ENCODE measurements around the gene TWF2.

Gene TWF2

DNA sequence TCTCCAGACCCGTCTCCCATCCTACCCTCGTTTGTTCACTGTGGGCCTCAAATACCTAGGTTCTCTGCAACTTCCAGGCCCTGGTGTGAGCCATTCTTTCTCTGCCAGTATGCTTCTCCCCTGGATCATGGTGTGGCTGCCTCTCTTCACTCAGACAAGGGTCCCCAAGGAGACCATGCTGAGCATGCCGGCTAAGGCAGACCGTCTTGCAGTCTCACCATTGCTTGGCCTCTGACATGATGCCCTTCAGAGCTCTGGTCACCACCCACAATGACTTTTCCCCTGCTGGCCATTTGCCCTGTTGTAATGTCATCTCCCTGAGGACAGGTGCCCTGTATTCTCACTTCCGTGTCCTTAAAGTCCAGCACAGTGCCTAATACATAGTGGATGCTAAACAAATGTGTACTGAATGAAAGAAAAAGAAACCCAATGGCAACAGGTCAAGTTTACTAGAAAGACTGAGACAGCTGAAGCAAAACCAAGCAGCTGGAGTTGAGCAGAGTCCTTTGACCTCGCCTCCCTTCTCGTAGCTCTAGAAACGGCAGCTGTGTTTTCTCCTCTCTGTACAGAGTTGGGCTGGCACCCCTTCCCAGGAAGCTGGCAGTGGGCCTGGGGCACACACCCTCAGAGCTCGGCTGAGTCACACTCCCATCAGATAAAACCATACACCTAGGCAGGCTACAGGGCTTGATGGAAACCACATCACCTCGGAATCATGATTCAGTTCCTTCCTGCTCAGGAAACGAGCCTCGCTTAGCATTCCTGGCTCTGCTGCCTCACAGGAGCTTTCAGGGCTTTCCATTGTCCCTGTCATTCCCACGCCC, 22.2 kb downstream of the TWF2 start:
- no peak overlapping the region for H3K4me3 Mint-ChIP-seq
- H3K9me3 Mint-ChIP-seq = no peaks in the 10 kb centered on the region
- H3K27me3 Mint-ChIP-seq (ENCODE audit: low read depth, poor library complexity) = peaks cover 2% of the 10 kb centered on the region
- DNase-seq = no peak
- TF ChIP-seq, protein P1, sequence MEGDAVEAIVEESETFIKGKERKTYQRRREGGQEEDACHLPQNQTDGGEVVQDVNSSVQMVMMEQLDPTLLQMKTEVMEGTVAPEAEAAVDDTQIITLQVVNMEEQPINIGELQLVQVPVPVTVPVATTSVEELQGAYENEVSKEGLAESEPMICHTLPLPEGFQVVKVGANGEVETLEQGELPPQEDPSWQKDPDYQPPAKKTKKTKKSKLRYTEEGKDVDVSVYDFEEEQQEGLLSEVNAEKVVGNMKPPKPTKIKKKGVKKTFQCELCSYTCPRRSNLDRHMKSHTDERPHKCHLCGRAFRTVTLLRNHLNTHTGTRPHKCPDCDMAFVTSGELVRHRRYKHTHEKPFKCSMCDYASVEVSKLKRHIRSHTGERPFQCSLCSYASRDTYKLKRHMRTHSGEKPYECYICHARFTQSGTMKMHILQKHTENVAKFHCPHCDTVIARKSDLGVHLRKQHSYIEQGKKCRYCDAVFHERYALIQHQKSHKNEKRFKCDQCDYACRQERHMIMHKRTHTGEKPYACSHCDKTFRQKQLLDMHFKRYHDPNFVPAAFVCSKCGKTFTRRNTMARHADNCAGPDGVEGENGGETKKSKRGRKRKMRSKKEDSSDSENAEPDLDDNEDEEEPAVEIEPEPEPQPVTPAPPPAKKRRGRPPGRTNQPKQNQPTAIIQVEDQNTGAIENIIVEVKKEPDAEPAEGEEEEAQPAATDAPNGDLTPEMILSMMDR (IDR thresholded peaks at IDR 0.05) = no peak
- H3K4me1 Mint-ChIP-seq = peaks cover 31% of the 10 kb centered on the region
- H3K36me3 Mint-ChIP-seq (ENCODE audit: low read depth) = peaks cover 40% of the 10 kb centered on the region
- peak overlapping the region; percentile 52 for H3K27ac Mint-ChIP-seq

DNA sequence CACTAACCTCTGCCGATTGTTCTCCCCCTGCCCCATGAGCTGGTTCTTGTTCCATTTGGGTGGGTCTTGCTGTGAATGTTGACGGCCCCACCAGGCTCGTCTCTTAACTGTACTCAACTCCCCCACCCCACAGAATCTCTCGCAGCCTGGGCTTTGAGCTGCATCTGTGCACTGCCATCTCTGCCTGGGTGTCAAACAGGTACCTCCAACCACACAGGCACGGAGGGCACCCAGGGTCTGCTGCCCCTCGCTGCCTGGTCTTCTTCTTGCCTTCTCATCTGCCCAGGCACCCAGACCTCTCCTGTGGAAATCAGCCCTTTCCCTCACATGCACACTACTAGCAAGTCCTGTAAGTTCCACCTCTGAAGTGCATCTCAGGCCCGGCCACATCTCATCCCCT, 23.6 kb downstream of the TWF2 start:
- Mint-ChIP-seq H3K27ac (peak overlapping the region; percentile 37), H3K9me3 (no peaks in the 10 kb centered on the region), H3K27me3 (ENCODE audit: low read depth, poor library complexity) (peaks cover 2% of the 10 kb centered on the region), H3K4me1 (peaks cover 27% of the 10 kb centered on the region), H3K36me3 (ENCODE audit: low read depth) (peaks cover 51% of the 10 kb centered on the region), H3K4me3 (no peak overlapping the region)
- TF ChIP-seq, protein P1 (IDR thresholded peaks at IDR 0.05) = no peak
- DNase-seq = no peak

DNA sequence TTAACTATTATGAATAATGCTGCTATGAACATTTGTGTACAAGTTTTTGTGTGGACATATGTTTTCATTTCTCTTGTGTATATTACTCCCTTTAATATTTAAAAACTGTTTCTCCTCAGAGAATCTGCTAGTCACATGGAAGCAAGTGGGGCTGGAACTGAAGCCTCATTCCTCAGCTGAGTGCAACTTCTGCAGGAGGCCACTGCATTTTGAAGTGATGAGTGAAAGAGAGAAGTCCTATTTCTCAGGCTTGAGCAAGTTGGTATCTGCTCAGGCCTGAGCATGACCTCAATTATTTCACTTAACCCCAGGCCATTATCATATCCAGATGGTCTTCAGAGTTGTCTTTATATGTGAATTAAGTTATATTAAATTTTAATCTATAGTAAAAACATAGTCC, 25.1 kb downstream of the TWF2 start:
- Mint-ChIP-seq H3K4me1 (peaks cover 19% of the 10 kb centered on the region), H3K4me3 (no peak overlapping the region), H3K9me3 (no peaks in the 10 kb centered on the region), H3K27me3 (ENCODE audit: low read depth, poor library complexity) (peaks cover 2% of the 10 kb centered on the region), H3K27ac (no peak overlapping the region), H3K36me3 (ENCODE audit: low read depth) (peaks cover 65% of the 10 kb centered on the region)
- no peak for DNase-seq
- TF ChIP-seq, protein P1 (IDR thresholded peaks at IDR 0.05) = no peak

DNA sequence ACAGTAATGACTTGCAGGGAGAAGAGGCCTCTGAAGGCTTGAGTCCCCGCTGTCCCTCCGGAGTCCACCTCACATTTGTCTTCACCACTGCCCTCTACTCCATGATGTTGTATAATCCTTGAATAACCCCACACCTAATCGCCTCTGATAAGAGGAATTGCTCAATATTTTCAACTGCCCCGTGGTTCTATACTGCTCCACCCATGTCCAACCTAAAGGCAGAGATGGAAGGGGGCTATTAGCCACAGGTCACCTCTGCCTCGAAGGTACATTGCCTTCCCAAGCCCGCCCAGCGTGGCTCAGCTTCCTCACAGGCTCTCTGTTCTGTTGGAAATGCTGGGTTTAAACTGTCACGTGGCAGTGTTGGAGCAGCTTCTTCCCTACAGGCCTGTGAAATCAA, 26.0 kb downstream of the TWF2 start:
- Mint-ChIP-seq H3K4me1 (peaks cover 10% of the 10 kb centered on the region), H3K27me3 (ENCODE audit: low read depth, poor library complexity) (peaks cover 2% of the 10 kb centered on the region), H3K9me3 (no peaks in the 10 kb centered on the region), H3K36me3 (ENCODE audit: low read depth) (peaks cover 73% of the 10 kb centered on the region), H3K27ac (no peak overlapping the region), H3K4me3 (no peak overlapping the region)
- no peak for DNase-seq
- TF ChIP-seq, protein P1 (IDR thresholded peaks at IDR 0.05) = no peak

DNA sequence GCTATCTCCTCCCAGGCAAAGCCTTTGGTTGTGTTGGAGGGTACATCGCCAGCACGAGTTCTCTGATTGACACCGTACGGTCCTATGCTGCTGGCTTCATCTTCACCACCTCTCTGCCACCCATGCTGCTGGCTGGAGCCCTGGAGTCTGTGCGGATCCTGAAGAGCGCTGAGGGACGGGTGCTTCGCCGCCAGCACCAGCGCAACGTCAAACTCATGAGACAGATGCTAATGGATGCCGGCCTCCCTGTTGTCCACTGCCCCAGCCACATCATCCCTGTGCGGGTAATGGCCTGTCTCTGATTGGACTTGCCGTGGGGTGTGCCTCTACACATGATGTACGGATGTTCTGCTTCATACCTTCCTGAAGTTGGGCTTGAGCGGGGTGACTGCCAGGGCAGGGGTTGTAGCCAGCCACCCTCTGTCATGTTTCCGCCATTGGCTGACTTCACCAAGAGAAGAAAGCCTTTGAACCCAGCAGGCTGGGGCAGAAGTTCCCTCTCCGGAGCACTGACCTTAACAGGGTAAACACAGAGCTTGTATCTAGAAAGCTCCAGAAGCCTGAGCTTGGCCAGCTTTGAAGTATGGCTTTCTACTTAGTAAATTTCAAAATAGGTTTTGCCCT, 27.6 kb downstream of the TWF2 start:
- Mint-ChIP-seq H3K4me3 (no peak overlapping the region), H3K27ac (no peak overlapping the region), H3K36me3 (ENCODE audit: low read depth) (peaks cover 83% of the 10 kb centered on the region), H3K9me3 (no peaks in the 10 kb centered on the region), H3K4me1 (no peaks in the 10 kb centered on the region), H3K27me3 (ENCODE audit: low read depth, poor library complexity) (peaks cover 2% of the 10 kb centered on the region)
- DNase-seq = no peak
- TF ChIP-seq, protein P1 (IDR thresholded peaks at IDR 0.05) = no peak

Data from nephron progenitor cell (in vitro differentiated cells).